Activated T-helper 2 cell treated with anti-CD3 and anti-CD28 coated beads, Interferon-gamma antibody, Interleukin-2, Interleukin-4, amounts not matched to agents 10 μg/mL and 5 μg/mL and 100 μg/mL, durations not matched to agents 14 hours and 24 hours and 36 hours (primary cell): Measurements from ENCODE around the gene EMCN. TPM values are rescaled to one million over a fixed set of nuclear protein-coding genes. Genes with fewer than 3 reads are reported as not detected.

ENCODE experiments used
- DNase-seq: peaks from one replicate; pipeline ENCODE4 v3.0.0; 2021; ENCODE audit warnings: low spot score
- H3K27ac Mint-ChIP-seq: one replicate; pipeline ENCODE4 v1.8.0; 2021; ENCODE audit warnings: mixed read lengths
- H3K27me3 Mint-ChIP-seq: one replicate; pipeline ENCODE4 v1.8.0; 2021; ENCODE audit warnings: low read depth, mixed read lengths
- H3K36me3 Mint-ChIP-seq: one replicate; pipeline ENCODE4 v1.8.0; 2021; ENCODE audit warnings: low read depth, mixed read lengths
- H3K4me1 Mint-ChIP-seq: one replicate; pipeline ENCODE4 v1.8.0; 2021; ENCODE audit warnings: low read depth, mixed read lengths
- H3K4me3 Mint-ChIP-seq: one replicate; pipeline ENCODE4 v1.8.0; 2021; ENCODE audit warnings: low read depth, mild to moderate bottlenecking, moderate library complexity, mixed read lengths
- H3K9me3 Mint-ChIP-seq: one replicate; pipeline ENCODE4 v1.8.0; 2021; ENCODE audit warnings: mixed read lengths
- intact Hi-C: fragments of 100-400 bp; cut with micrococcal nuclease; formaldehyde crosslinking; loops from one replicate; pipeline ENCODE4 v1.15.1; 2023
- total RNA-seq: library from RNA; stranded (reverse); gene quantifications from 2 replicates; pipeline ENCODE4 v1.2.3, GENCODE V29; 2022

The EMCN gene
- total RNA-seq, 1 donor from 2014 or later = not detected

DNA sequence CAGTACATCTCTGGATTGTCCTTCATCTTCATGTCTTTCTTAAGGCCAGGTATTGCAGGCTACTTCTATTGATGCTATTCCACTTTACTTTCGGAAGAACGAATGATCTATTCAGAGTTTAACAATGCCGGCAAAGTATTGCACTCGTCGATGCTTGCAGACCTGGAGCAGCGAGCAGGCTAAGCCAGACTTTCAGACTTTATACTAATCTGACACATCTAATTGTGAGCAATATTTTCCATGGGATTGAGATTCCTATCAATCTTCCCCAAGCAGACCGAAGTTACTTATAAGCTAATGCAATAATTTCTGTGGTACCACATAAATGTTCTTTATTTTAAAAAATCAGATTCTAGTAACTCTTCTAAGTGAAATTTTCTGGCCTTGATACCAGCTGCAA lies 1.6 kb downstream of the EMCN start:
- H3K4me1 Mint-ChIP-seq = no peaks in the 10 kb centered on the region
- H3K36me3 Mint-ChIP-seq = no peaks in the 10 kb centered on the region
- H3K4me3 Mint-ChIP-seq = no peak overlapping the region
- H3K27me3 Mint-ChIP-seq = peaks cover 32% of the 10 kb centered on the region
- no peak overlapping the region for H3K27ac Mint-ChIP-seq
- no peak for DNase-seq
- intact Hi-C loops = no loop called here
- H3K9me3 Mint-ChIP-seq = no peaks in the 10 kb centered on the region

DNA sequence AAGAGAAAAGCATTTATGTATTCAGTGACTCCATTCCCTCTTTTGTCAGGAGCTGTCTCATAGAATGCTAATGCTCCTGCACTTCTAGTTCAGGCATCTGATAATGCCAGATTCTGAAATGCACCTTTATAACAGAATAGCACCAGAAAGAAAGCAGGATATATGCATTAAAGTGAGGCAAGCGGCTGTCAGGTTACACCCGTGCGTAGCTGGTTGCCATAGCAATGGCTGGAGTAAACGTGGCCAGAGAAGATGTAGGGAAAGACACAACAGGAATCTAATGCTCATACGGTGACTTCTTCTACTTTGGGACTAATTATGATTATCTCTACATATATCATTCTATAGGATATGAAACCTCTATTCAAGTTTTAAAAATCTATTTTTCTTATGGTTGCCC lies 5.9 kb downstream of the EMCN start:
- DNase-seq = no peak
- no peak overlapping the region for H3K27ac Mint-ChIP-seq
- H3K9me3 Mint-ChIP-seq = no peaks in the 10 kb centered on the region
- no peaks in the 10 kb centered on the region for H3K4me1 Mint-ChIP-seq
- intact Hi-C loops = no loop called here
- peaks cover 25% of the 10 kb centered on the region for H3K27me3 Mint-ChIP-seq
- H3K36me3 Mint-ChIP-seq = no peaks in the 10 kb centered on the region
- H3K4me3 Mint-ChIP-seq = no peak overlapping the region

GRCh38 chr4:100510551-100510950 lies 7.3 kb downstream of the EMCN start:
- H3K4me1 Mint-ChIP-seq = no peaks in the 10 kb centered on the region
- H3K4me3 Mint-ChIP-seq = no peak overlapping the region
- intact Hi-C loops = no loop called here
- no peaks in the 10 kb centered on the region for H3K9me3 Mint-ChIP-seq
- no peak overlapping the region for H3K27ac Mint-ChIP-seq
- H3K36me3 Mint-ChIP-seq = no peaks in the 10 kb centered on the region
- peaks cover 17% of the 10 kb centered on the region for H3K27me3 Mint-ChIP-seq
- DNase-seq = no peak

DNA sequence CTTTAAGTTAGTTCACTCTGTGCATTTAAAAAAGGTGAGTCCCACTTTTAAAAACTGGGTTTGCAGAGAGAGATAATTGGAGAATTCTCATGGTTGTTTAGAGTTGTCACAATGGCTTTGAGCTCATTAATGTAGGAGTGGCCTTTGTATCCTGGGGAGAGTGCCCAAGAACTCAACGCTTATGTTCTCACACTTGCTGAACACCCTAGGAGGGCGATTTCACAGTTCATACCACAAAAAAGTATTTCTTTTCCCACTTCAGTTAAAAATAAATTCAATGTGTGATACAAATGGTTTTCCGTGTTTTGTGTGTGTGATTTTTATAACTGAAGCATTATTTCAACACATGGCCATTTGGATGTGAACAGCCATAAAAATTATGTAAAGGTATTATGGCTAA lies 8.4 kb downstream of the EMCN start:
- H3K4me1 Mint-ChIP-seq = no peaks in the 10 kb centered on the region
- no peaks in the 10 kb centered on the region for H3K36me3 Mint-ChIP-seq
- H3K9me3 Mint-ChIP-seq = no peaks in the 10 kb centered on the region
- DNase-seq = no peak
- intact Hi-C loops = no loop called here
- peaks cover 13% of the 10 kb centered on the region for H3K27me3 Mint-ChIP-seq
- no peak overlapping the region for H3K27ac Mint-ChIP-seq
- no peak overlapping the region for H3K4me3 Mint-ChIP-seq

DNA sequence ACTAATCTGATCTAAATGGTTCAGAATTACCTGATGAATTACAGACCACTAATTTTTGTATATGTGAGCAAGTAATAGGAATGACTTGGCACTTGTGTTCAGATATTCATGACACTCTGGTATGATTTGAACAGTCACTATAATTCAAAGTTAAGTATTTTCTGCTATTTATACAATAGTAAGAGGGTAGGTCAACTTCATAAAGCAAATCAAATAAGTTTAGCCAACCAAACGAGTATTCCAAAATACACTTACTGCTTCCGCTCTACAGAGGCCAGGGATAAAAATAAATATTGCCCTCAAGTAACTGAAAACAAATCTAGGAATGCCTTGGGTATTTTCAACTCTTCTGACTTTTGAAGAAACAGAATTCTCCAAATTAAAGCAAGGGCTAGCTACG lies 9.1 kb downstream of the EMCN start:
- intact Hi-C loops = no loop called here
- Mint-ChIP-seq H3K9me3 (no peaks in the 10 kb centered on the region), H3K4me1 (no peaks in the 10 kb centered on the region), H3K4me3 (no peak overlapping the region), H3K27ac (no peak overlapping the region), H3K27me3 (peaks cover 7% of the 10 kb centered on the region), H3K36me3 (no peaks in the 10 kb centered on the region)
- no peak for DNase-seq

DNA sequence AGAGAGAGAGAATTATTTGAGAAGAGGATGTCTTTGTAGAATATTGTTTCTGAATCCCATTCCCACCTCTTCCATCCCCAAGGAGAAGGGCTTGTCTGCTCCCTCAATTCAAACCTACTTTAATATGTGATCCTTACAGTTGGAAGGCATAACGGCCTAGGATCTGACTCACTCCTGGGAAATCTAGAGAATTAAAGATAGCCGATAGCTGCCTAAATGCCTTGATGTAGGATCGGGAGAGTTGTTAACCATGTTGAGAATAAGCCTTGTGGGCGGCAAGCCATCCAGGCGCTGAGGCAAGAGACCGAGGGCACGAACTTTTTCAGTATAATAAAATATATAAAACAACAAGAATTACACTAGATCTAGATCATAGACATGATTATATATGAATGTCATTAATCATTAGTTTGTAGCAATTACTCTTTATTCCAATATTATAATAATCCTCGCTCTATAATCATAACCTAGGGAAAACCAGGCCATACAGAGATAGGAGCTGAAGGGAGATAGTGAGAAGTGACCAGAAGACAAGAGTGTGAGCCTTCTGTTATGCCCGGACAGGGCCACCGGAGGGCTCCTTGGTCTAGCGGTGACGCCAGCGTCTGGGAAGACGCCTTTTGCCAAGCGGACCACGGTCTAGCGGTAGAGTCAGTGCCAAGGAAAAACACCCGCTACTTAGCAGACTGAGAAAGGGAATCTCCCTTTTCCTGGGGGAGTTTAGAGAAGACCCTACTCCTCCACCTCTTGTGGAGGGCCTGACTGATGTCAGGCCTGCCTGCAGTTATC lies 13.5 kb downstream of the EMCN start:
- Mint-ChIP-seq H3K4me3 (no peak overlapping the region), H3K36me3 (no peaks in the 10 kb centered on the region), H3K27me3 (peaks cover 3% of the 10 kb centered on the region), H3K27ac (no peak overlapping the region), H3K4me1 (no peaks in the 10 kb centered on the region), H3K9me3 (no peaks in the 10 kb centered on the region)
- DNase-seq = no peak
- intact Hi-C loops = no loop called here

- H3K4me3 Mint-ChIP-seq = no peak overlapping the region
- H3K9me3 Mint-ChIP-seq = no peaks in the 10 kb centered on the region
- no peaks in the 10 kb centered on the region for H3K4me1 Mint-ChIP-seq
- DNase-seq = no peak
- no peaks in the 10 kb centered on the region for H3K36me3 Mint-ChIP-seq
- intact Hi-C loops = no loop called here
- H3K27ac Mint-ChIP-seq = no peak overlapping the region
- no peaks in the 10 kb centered on the region for H3K27me3 Mint-ChIP-seq
These were observed 20.0 kb downstream of the EMCN start for GRCh38 chr4:100497791-100498190.

GRCh38 chr4:100495074-100495473 lies 22.7 kb downstream of the EMCN start:
- H3K4me3 Mint-ChIP-seq = no peak overlapping the region
- intact Hi-C loops = no loop called here
- no peaks in the 10 kb centered on the region for H3K27me3 Mint-ChIP-seq
- H3K9me3 Mint-ChIP-seq = peaks cover 10% of the 10 kb centered on the region
- H3K36me3 Mint-ChIP-seq = no peaks in the 10 kb centered on the region
- no peak for DNase-seq
- H3K27ac Mint-ChIP-seq = no peak overlapping the region
- no peaks in the 10 kb centered on the region for H3K4me1 Mint-ChIP-seq

DNA sequence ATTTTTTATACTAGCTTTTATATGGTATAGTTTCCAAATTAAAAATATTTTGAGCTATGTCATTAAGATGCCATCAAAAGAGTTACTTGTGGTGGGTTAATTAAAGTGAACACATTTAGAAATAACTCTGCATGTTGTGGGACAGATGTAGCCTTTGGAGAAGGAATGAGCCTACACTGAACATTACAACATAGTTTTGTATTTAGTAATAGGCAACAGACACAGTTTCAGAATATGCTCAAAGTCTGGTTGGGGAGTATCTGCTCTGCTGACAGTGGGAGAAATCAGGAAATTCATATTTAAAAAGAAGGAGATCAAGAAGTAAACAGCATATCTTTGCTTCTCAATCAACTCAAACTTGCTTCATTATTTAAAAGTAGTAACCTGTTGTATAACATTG lies 23.7 kb downstream of the EMCN start:
- no peaks in the 10 kb centered on the region for H3K36me3 Mint-ChIP-seq
- no peak overlapping the region for H3K27ac Mint-ChIP-seq
- H3K4me1 Mint-ChIP-seq = no peaks in the 10 kb centered on the region
- intact Hi-C loops = no loop called here
- no peak overlapping the region for H3K4me3 Mint-ChIP-seq
- no peaks in the 10 kb centered on the region for H3K27me3 Mint-ChIP-seq
- DNase-seq = no peak
- peaks cover 10% of the 10 kb centered on the region for H3K9me3 Mint-ChIP-seq

GRCh38 chr4:100493756-100494155 lies 24.1 kb downstream of the EMCN start:
- Mint-ChIP-seq H3K9me3 (peaks cover 10% of the 10 kb centered on the region), H3K4me3 (no peak overlapping the region), H3K27ac (no peak overlapping the region), H3K4me1 (no peaks in the 10 kb centered on the region), H3K27me3 (no peaks in the 10 kb centered on the region), H3K36me3 (no peaks in the 10 kb centered on the region)
- intact Hi-C loops = no loop called here
- no peak for DNase-seq

DNA sequence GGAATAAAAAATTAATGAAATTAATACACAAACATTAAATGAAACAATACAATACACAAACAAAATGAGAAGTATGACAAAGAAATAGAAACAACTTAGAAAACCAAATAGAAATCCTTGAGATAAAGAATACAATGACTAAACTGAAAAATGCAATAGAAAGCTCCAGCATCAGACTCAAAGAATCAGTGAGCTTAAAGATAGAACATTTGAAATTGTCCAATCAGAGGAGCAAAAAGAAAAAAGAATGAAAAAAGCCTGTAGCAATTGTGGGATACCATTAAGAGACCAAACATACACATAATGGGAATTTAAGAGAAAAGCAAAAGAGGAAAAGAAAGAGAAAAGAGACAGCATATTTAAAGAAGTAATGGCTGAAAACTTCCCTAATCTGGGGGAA lies 25.7 kb downstream of the EMCN start:
- no peak for DNase-seq
- Mint-ChIP-seq H3K27ac (no peak overlapping the region), H3K4me3 (no peak overlapping the region), H3K9me3 (peaks cover 10% of the 10 kb centered on the region), H3K36me3 (no peaks in the 10 kb centered on the region), H3K27me3 (no peaks in the 10 kb centered on the region), H3K4me1 (no peaks in the 10 kb centered on the region)
- intact Hi-C loops = no loop called here

DNA sequence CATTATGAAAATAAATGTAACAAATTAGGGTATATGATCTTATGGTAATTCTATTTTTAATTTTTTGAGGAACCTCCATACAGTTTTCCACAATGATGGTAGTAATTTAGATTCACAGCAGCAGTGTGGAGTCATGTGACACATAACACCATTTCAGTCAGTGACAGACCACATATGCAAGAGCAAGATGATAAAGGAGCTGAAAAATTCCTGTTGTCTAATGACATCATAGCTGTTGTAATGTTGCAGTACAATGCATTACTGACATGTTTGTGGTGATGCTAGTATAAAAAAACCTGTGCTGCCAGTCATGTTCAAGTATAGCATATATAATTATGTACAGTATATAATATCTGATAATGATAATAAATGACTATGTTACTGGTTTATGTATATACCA lies 28.5 kb downstream of the EMCN start:
- peaks cover 2% of the 10 kb centered on the region for H3K27me3 Mint-ChIP-seq
- H3K9me3 Mint-ChIP-seq = peaks cover 10% of the 10 kb centered on the region
- intact Hi-C loops = no loop called here
- no peak overlapping the region for H3K27ac Mint-ChIP-seq
- no peak overlapping the region for H3K4me3 Mint-ChIP-seq
- no peaks in the 10 kb centered on the region for H3K36me3 Mint-ChIP-seq
- H3K4me1 Mint-ChIP-seq = no peaks in the 10 kb centered on the region
- no peak for DNase-seq

GRCh38 chr4:100486496-100486895 lies 31.3 kb downstream of the EMCN start:
- Mint-ChIP-seq H3K27me3 (peaks cover 2% of the 10 kb centered on the region), H3K36me3 (no peaks in the 10 kb centered on the region), H3K9me3 (no peaks in the 10 kb centered on the region), H3K4me3 (no peak overlapping the region), H3K27ac (no peak overlapping the region), H3K4me1 (no peaks in the 10 kb centered on the region)
- DNase-seq = no peak
- intact Hi-C loops = no loop called here

DNA sequence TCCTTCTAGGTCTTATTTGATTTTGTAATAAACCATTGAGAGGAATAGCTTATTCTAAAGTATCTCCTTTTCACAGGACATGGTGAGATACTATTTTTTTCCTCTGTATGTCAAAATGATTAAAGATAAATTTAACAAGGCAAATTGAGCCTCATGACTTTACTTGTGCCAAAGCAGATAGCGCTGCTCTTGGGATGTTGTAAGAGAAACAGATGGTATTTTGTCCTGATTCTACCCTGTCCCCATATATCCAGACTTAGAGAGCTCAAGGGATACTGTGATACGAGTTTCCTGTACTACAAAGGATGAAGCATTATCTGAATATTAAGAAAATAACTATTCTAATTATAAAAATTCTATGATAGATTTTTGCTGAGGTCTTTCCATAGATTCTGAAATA lies 34.0 kb downstream of the EMCN start:
- no peaks in the 10 kb centered on the region for H3K9me3 Mint-ChIP-seq
- no peak for DNase-seq
- no peak overlapping the region for H3K4me3 Mint-ChIP-seq
- no peaks in the 10 kb centered on the region for H3K36me3 Mint-ChIP-seq
- H3K27me3 Mint-ChIP-seq = peaks cover 2% of the 10 kb centered on the region
- no peaks in the 10 kb centered on the region for H3K4me1 Mint-ChIP-seq
- no peak overlapping the region for H3K27ac Mint-ChIP-seq
- intact Hi-C loops = no loop called here
